Measurements from ENCODE around the gene ZDHHC24.
A peak's percentile ranks its signal among the peaks of the same experiment; 100 is the strongest.

The ZDHHC24 gene

DNA sequence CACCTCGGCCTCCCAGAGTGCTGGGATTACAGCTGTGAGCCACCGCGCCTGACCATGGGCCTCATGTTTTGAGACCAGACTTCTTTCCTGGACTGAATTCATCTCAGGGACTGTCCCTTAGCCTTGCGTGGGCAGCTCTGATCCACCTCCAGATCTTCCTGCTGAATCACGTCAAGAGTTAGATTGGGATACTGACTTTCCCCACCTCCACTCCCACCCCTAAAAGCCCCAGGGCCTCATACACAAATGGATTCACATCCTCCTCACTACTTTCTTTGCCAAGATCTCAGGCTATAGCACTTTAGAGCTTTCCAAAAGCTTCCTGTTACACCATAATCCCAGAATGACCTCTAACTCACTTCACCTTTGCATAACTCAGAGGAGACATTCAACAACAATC lies 35.0 kb upstream of the ZDHHC24 start:
- Histone ChIP-seq H3K4me3 (ENCODE audit: low read depth in 1 of 2, low read length in 1 of 2) (no peak overlapping the region), H3K9me3 (no peaks in the 10 kb centered on the region)
- TF ChIP-seq, protein P1, sequence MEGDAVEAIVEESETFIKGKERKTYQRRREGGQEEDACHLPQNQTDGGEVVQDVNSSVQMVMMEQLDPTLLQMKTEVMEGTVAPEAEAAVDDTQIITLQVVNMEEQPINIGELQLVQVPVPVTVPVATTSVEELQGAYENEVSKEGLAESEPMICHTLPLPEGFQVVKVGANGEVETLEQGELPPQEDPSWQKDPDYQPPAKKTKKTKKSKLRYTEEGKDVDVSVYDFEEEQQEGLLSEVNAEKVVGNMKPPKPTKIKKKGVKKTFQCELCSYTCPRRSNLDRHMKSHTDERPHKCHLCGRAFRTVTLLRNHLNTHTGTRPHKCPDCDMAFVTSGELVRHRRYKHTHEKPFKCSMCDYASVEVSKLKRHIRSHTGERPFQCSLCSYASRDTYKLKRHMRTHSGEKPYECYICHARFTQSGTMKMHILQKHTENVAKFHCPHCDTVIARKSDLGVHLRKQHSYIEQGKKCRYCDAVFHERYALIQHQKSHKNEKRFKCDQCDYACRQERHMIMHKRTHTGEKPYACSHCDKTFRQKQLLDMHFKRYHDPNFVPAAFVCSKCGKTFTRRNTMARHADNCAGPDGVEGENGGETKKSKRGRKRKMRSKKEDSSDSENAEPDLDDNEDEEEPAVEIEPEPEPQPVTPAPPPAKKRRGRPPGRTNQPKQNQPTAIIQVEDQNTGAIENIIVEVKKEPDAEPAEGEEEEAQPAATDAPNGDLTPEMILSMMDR (IDR thresholded peaks at IDR 0.05) = no peak

DNA sequence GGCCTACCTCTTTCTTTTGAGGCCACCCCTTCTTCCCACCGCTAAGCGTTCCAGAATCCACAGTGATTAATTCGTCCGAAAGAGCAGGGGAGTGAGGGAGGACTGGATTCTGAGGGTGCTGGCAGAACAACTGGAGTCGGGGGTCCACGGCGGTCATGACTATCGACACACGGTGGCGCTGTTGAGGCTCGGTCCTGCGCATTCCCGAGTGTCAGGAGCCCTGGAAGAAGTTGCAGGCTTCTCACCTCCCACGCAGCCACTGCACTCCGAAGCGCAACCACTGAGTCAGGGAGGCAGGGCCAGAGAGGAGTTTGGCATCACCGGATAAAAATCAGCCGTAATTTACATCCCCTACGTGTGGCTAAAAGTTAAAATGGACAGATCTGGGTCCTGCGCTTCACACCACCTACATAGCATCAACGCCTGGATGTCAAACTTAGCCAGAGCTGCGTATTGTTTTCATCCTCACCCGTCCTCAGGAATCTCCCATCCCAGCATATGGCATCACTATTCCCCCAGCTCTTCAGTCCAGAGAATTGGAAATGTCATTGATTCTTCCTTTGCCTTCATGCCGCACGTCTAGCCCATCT lies 33.3 kb upstream of the ZDHHC24 start:
- H3K9me3 ChIP-seq = no peaks in the 10 kb centered on the region
- peaks cover 4% of the 10 kb centered on the region for H3K27me3 ChIP-seq
- no peak overlapping the region for H3K4me3 ChIP-seq (ENCODE audit: low read depth in 1 of 2, low read length in 1 of 2)
- no peaks in the 10 kb centered on the region for H3K36me3 ChIP-seq
- TF ChIP-seq, protein P1 (IDR thresholded peaks at IDR 0.05) = peak; percentile 80
- H3K4me1 ChIP-seq (ENCODE audit: control insufficient read depth in 1 of 2, insufficient read depth in 1 of 2, low read depth in 1 of 2, low read length in 1 of 2) = peaks cover 3 to 6% of the 10 kb centered on the region in 2 experiments
- H3K27ac ChIP-seq = no peak overlapping the region

More for the DNA sequence above, 35.0 kb upstream of the ZDHHC24 start:
- Histone ChIP-seq H3K27me3 (peaks cover 7% of the 10 kb centered on the region), H3K36me3 (no peaks in the 10 kb centered on the region), H3K4me1 (ENCODE audit: control insufficient read depth in 1 of 2, insufficient read depth in 1 of 2, low read depth in 1 of 2, low read length in 1 of 2) (peaks cover 3 to 6% of the 10 kb centered on the region in 2 experiments), H3K27ac (no peak overlapping the region)

DNA sequence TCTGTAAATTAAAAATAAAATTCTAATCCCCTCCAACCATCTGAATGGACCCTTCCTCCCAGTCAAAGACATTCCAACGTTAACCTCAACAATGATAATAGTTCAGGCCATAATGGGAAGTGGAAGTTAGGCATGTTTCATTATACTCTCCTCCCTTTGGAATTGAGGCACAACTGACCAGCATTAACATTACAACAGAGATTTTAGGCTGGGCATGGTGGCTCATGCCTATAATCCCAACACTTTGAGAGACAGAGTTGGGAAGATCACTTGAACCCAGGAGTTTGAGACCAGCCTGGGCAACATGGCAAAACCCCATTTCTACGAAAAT lies 25.0 kb upstream of the ZDHHC24 start:
- H3K27ac ChIP-seq = no peak overlapping the region
- TF ChIP-seq, protein P1 (IDR thresholded peaks at IDR 0.05) = no peak
- H3K27me3 ChIP-seq = peaks cover 57% of the 10 kb centered on the region
- H3K36me3 ChIP-seq = no peaks in the 10 kb centered on the region
- no peaks in the 10 kb centered on the region for H3K9me3 ChIP-seq
- peaks cover 4 to 5% of the 10 kb centered on the region in 2 experiments for H3K4me1 ChIP-seq (ENCODE audit: control insufficient read depth in 1 of 2, insufficient read depth in 1 of 2, low read depth in 1 of 2, low read length in 1 of 2)
- no peak overlapping the region for H3K4me3 ChIP-seq (ENCODE audit: low read depth in 1 of 2, low read length in 1 of 2)

DNA sequence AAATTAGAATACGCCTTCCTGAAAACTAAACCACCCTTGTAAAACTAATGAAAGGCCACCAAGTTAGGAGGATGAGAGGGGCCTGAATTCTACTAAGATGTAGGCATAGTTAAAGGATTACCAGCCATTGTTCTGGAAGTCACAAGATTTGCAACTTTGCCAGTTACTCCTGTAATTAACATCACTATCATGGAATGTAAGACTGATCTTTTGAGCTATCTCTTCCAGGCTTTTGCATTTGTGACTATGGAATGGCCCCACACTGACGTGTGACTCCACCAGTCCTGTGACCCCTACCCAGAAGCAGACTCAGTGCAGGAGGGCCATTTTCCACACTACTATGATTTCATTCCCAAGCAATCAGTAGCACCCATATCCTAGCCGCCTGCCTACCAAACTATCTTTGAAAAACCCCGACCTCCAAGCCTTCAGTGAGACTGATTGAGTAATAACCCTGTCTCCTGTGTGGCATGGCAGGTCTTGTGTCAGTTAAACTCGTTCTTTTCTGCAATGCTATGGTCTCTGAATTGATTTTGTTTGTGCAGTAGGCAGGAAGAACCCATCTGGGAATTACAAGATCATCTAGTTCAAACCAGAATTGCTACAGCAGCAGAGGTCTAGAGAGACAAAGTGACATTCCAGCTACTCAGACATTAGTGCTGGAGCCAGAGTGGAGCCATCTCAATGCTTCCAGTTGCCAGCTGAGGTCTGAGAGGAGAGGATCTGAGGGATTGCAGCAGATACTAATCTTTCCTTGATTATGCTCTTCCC lies 24.4 kb upstream of the ZDHHC24 start:
- Histone ChIP-seq H3K9me3 (no peaks in the 10 kb centered on the region), H3K27me3 (peaks cover 58% of the 10 kb centered on the region), H3K4me1 (ENCODE audit: control insufficient read depth in 1 of 2, insufficient read depth in 1 of 2, low read depth in 1 of 2, low read length in 1 of 2) (peaks cover 4 to 5% of the 10 kb centered on the region in 2 experiments), H3K27ac (no peak overlapping the region), H3K36me3 (no peaks in the 10 kb centered on the region), H3K4me3 (ENCODE audit: low read depth in 1 of 2, low read length in 1 of 2) (no peak overlapping the region)
- TF ChIP-seq, protein P1 (IDR thresholded peaks at IDR 0.05) = no peak

DNA sequence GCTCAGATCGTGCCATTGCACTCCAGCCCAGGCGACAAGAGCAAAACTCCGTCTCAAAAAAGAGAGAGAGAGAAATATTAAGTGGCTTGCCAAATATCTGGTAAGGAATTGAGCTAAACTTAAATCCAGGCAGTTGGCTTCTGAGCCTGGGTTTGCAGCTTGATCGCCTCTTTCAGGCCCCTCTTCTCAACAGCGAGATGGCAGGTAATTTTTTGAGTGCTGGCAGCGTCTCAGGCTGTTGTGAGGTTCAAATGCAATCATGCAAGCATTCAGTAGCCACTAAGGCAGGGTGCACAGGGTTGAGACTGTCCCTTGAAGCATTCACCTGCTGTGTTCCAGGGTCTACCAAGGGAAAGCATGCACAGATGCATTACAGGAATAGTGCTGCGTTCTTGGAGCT lies 23.2 kb upstream of the ZDHHC24 start:
- Histone ChIP-seq H3K36me3 (no peaks in the 10 kb centered on the region), H3K27me3 (peaks cover 54% of the 10 kb centered on the region), H3K27ac (no peak overlapping the region), H3K9me3 (no peaks in the 10 kb centered on the region), H3K4me1 (ENCODE audit: control insufficient read depth in 1 of 2, insufficient read depth in 1 of 2, low read depth in 1 of 2, low read length in 1 of 2) (peaks cover 4 to 5% of the 10 kb centered on the region in 2 experiments), H3K4me3 (ENCODE audit: low read depth in 1 of 2, low read length in 1 of 2) (no peak overlapping the region)
- TF ChIP-seq, protein P1 (IDR thresholded peaks at IDR 0.05) = no peak

Measured in neutrophil (primary cell).